CD14-positive monocyte (primary cell): ENCODE measurements around the gene TAS1R1. TPM values are rescaled to one million over a fixed set of nuclear protein-coding genes. Genes with fewer than 3 reads are reported as not detected.

ENCODE experiments used
- DNase-seq, 3 donors: peaks; one replicate each; pipeline ENCODE4 v3.0.0-alpha.2; 2011 to 2022
- H2AFZ ChIP-seq: 2 replicates; pipeline ENCODE4 v1.6.0; 2012; ENCODE audit warnings: mild to moderate bottlenecking, low read depth, low read length, inconsistent platforms; ENCODE audit not compliant: insufficient read depth, poor library complexity, severe bottlenecking
- H3K27ac ChIP-seq, 2 donors: 1 replicate in 1 of 2; 2 replicates in 1 of 2; pipeline ENCODE4 v1.5.1; 2012 to 2013; ENCODE audit warnings: low read length in 2 of 2, control low read depth in 1 of 2, inconsistent platforms in 1 of 2, low read depth in 1 of 2, mild to moderate bottlenecking in 1 of 2
- H3K27me3 ChIP-seq, 2 donors: one replicate each; pipeline versions ENCODE4 v1.6.0 to v1.6.1; 2011 to 2013; ENCODE audit warnings: low read length in 2 of 2; ENCODE audit not compliant: control insufficient read depth in 2 of 2, insufficient read depth in 2 of 2
- H3K36me3 ChIP-seq, 2 donors: replicated peaks in 1 of 2; 1 replicate in 1 of 2; 2 replicates in 1 of 2; pipeline versions ENCODE4 v1.5.1 to v1.6.1; 2012 to 2013; ENCODE audit warnings: low read length in 2 of 2, control low read depth in 1 of 2, inconsistent platforms in 1 of 2, mild to moderate bottlenecking in 1 of 2; ENCODE audit not compliant: insufficient read depth in 2 of 2, control insufficient read depth in 1 of 2
- H3K4me1 ChIP-seq, 2 donors: 1 replicate in 1 of 2; 2 replicates in 1 of 2; pipeline versions ENCODE4 v1.5.1 to v1.6.1; 2012 to 2013; ENCODE audit warnings: low read length in 2 of 2, control low read depth in 1 of 2, inconsistent platforms in 1 of 2, mild to moderate bottlenecking in 1 of 2, moderate library complexity in 1 of 2; ENCODE audit not compliant: insufficient read depth in 2 of 2, control insufficient read depth in 1 of 2
- H3K4me2 ChIP-seq: replicated peaks from 2 replicates; pipeline ENCODE3; 2012; ENCODE audit warnings: low read length, moderate library complexity, mild to moderate bottlenecking; ENCODE audit not compliant: poor library complexity, severe bottlenecking; ENCODE audit errors: extremely low read depth
- H3K4me3 ChIP-seq, 3 experiments: fragments of 200-600 bp in 1 of 3; sonication (generic) in 1 of 3; replicated peaks in 1 of 3; 1 replicate in 2 of 3; 2 replicates in 1 of 3; pipeline ENCODE4 v1.5.1; 2011 to 2013; ENCODE audit warnings: low read length in 3 of 3, mild to moderate bottlenecking in 3 of 3, control low read depth in 2 of 3, low read depth in 2 of 3, inconsistent platforms in 1 of 3, moderate library complexity in 1 of 3
- H3K79me2 ChIP-seq: 2 replicates; pipeline ENCODE4 v1.6.0; 2012; ENCODE audit warnings: mild to moderate bottlenecking, control low read depth, inconsistent platforms, low read length, moderate library complexity; ENCODE audit not compliant: insufficient read depth
- H3K9ac ChIP-seq: 2 replicates; pipeline ENCODE4 v1.6.0; 2017; ENCODE audit warnings: low read length, mild to moderate bottlenecking; ENCODE audit not compliant: insufficient read depth, poor library complexity, severe bottlenecking
- H3K9me3 ChIP-seq, 2 donors: replicated peaks in 1 of 2; 1 replicate in 1 of 2; 2 replicates in 1 of 2; pipeline versions ENCODE4 v1.5.1 to v1.6.1; 2012 to 2013; ENCODE audit warnings: low read length in 2 of 2, control low read depth in 1 of 2; ENCODE audit not compliant: control insufficient read depth in 1 of 2, insufficient read depth in 1 of 2
- H4K20me1 ChIP-seq: 2 replicates; pipeline ENCODE4 v1.6.0; 2012; ENCODE audit warnings: mild to moderate bottlenecking, low read length, control low read depth, moderate library complexity; ENCODE audit not compliant: insufficient read depth
- H3K27ac Mint-ChIP-seq, 7 donors: one replicate each; pipeline ENCODE4 v1.8.0; 2020; ENCODE audit warnings: mild to moderate bottlenecking in 7 of 7, mixed read lengths in 7 of 7, moderate library complexity in 6 of 7, inconsistent platforms in 2 of 7
- H3K27me3 Mint-ChIP-seq, 3 donors: one replicate each; pipeline ENCODE4 v1.8.0; 2021 to 2022; ENCODE audit warnings: low read depth in 3 of 3, mild to moderate bottlenecking in 3 of 3, mixed read lengths in 3 of 3, moderate library complexity in 3 of 3, inconsistent platforms in 1 of 3
- H3K36me3 Mint-ChIP-seq, 2 donors: one replicate each; pipeline ENCODE4 v1.8.0; 2020; ENCODE audit warnings: mixed read lengths in 2 of 2, inconsistent platforms in 1 of 2, mild to moderate bottlenecking in 1 of 2
- H3K4me1 Mint-ChIP-seq: one replicate; pipeline ENCODE4 v1.8.0; 2020; ENCODE audit warnings: mild to moderate bottlenecking, mixed read lengths
- H3K4me3 Mint-ChIP-seq, 2 donors: one replicate each; pipeline ENCODE4 v1.8.0; 2020; ENCODE audit warnings: mild to moderate bottlenecking in 2 of 2, mixed read lengths in 2 of 2, moderate library complexity in 1 of 2
- H3K9me3 Mint-ChIP-seq, 7 donors: one replicate each; pipeline ENCODE4 v1.8.0; 2020 to 2022; ENCODE audit warnings: mixed read lengths in 7 of 7, mild to moderate bottlenecking in 6 of 7, moderate library complexity in 6 of 7, inconsistent platforms in 2 of 7
- WGBS: methylation state at CpG from one replicate; pipeline ENCODE4 v1.1.5; 2013; ENCODE audit warnings: missing lambda C conversion rate; ENCODE audit not compliant: insufficient coverage; 5-methylcytosine and 5-hydroxymethylcytosine counted together
- intact Hi-C, 2 donors: fragments of 100-400 bp; cut with micrococcal nuclease; formaldehyde crosslinking; loops; one replicate each; pipeline versions ENCODE4 v1.15.0 to v1.15.1; 2023
- polyA plus RNA-seq, 3 donors: library from polyadenylated mRNA; depleted of rRNA in 1 of 3; unstranded in 2 of 3; stranded (reverse) in 1 of 3; fragments of 300-500 nt in 2 of 3; fragments of >200 nt in 1 of 3; fragmentation: Illumina TruSeq in 2 of 3; gene quantifications; 1 replicate in 2 of 3; 2 replicates in 1 of 3; pipeline ENCODE4 v1.2.3, GENCODE V29; 2012 to 2021
- TF ChIP-seq, protein P1 (sequence below): fragments of 200-600 bp; IDR thresholded peaks from one replicate; pipeline ENCODE4 v1.8.0; 2022; ENCODE audit warnings: antibody characterized with exemption, mild to moderate bottlenecking

Gene TAS1R1
- polyA plus RNA-seq, 3 donors: not detected

DNA sequence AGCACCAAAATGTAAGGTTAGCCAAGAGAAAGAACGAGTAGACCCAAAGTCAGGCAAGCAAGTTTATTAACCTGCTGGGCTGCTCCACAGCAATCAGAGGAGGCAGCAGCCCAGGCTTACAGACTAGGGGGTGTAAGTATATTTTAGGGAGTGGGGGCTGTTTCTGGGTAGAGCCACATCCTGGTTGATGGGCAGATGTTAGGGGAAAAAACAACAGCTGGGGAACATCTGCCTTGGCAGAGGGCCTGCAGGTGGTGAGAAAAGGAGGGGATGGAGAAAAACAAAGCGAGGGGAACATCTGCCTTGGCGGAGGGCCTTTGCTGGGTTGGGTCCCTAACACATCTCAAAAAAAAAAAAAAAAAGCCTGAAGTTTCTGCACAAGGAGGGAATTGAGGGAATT is 15.0 kb downstream of the TAS1R1 start:
- H3K4me2 ChIP-seq: no peak overlapping the region
- H2AFZ ChIP-seq: no peak overlapping the region
- H3K27me3 Mint-ChIP-seq: peaks cover 6 to 11% (median 9%) of the 10 kb centered on the region in 3 donors
- H3K4me3 Mint-ChIP-seq: no peak overlapping the region
- no peak overlapping the region for H3K27ac ChIP-seq
- no peaks in the 10 kb centered on the region for H3K36me3 Mint-ChIP-seq
- no peaks in the 10 kb centered on the region for H3K79me2 ChIP-seq
- peaks cover 0 to 8% (median 4%) of the 10 kb centered on the region in 7 donors for H3K9me3 Mint-ChIP-seq
- H4K20me1 ChIP-seq: no peaks in the 10 kb centered on the region
- DNase-seq: no peak
- peaks cover 0 to 9% of the 10 kb centered on the region in 2 donors for H3K9me3 ChIP-seq
- H3K4me1 Mint-ChIP-seq: no peaks in the 10 kb centered on the region
- H3K27me3 ChIP-seq: no peaks in the 10 kb centered on the region
- no peaks in the 10 kb centered on the region for H3K36me3 ChIP-seq
- H3K27ac Mint-ChIP-seq: no peak overlapping the region
- WGBS: 71% methylated on average over 1 of the region's 3 CpGs
- TF ChIP-seq, protein P1, sequence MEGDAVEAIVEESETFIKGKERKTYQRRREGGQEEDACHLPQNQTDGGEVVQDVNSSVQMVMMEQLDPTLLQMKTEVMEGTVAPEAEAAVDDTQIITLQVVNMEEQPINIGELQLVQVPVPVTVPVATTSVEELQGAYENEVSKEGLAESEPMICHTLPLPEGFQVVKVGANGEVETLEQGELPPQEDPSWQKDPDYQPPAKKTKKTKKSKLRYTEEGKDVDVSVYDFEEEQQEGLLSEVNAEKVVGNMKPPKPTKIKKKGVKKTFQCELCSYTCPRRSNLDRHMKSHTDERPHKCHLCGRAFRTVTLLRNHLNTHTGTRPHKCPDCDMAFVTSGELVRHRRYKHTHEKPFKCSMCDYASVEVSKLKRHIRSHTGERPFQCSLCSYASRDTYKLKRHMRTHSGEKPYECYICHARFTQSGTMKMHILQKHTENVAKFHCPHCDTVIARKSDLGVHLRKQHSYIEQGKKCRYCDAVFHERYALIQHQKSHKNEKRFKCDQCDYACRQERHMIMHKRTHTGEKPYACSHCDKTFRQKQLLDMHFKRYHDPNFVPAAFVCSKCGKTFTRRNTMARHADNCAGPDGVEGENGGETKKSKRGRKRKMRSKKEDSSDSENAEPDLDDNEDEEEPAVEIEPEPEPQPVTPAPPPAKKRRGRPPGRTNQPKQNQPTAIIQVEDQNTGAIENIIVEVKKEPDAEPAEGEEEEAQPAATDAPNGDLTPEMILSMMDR: no peak
- H3K4me1 ChIP-seq: no peaks in the 10 kb centered on the region
- no peak overlapping the region for H3K9ac ChIP-seq
- no peak overlapping the region for H3K4me3 ChIP-seq
- intact Hi-C loops: no loop called here

DNA sequence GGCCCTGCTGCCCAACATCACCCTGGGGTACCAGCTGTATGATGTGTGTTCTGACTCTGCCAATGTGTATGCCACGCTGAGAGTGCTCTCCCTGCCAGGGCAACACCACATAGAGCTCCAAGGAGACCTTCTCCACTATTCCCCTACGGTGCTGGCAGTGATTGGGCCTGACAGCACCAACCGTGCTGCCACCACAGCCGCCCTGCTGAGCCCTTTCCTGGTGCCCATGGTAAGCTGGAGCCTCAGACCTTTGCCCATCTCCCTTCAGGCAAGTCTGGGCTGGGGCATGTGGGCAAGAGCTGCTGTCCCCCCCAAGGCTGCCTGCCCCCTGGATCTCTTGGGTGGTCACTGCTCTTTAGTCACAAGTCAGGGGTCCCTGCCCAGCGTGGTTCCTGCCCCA is 15.9 kb downstream of the TAS1R1 start:
- no peaks in the 10 kb centered on the region for H4K20me1 ChIP-seq
- WGBS: 71% methylated on average over 5 of the region's 5 CpGs
- no peaks in the 10 kb centered on the region for H3K4me1 ChIP-seq
- H3K27me3 ChIP-seq: no peaks in the 10 kb centered on the region
- Mint-ChIP-seq H3K4me3 (no peak overlapping the region), H3K27me3 (peaks cover 7 to 11% (median 9%) of the 10 kb centered on the region in 3 donors), H3K4me1 (no peaks in the 10 kb centered on the region), H3K36me3 (no peaks in the 10 kb centered on the region), H3K27ac (no peak overlapping the region), H3K9me3 (peaks cover 0 to 8% (median 4%) of the 10 kb centered on the region in 7 donors)
- H3K36me3 ChIP-seq: no peaks in the 10 kb centered on the region
- no peak overlapping the region for H3K9ac ChIP-seq
- TF ChIP-seq, protein P1: no peak
- no peak overlapping the region for H3K4me3 ChIP-seq
- no peak overlapping the region for H2AFZ ChIP-seq
- peaks cover 0 to 9% of the 10 kb centered on the region in 2 donors for H3K9me3 ChIP-seq
- no peak for DNase-seq
- no peak overlapping the region for H3K4me2 ChIP-seq
- no peaks in the 10 kb centered on the region for H3K79me2 ChIP-seq
- H3K27ac ChIP-seq: no peak overlapping the region
- intact Hi-C loops: no loop called here
